NOMO-1 (cell line): ENCODE data around the gene RNF150.

Source experiments
- DNase-seq, 2 experiments: peaks; one replicate each; lab custom pipeline; 2025; ENCODE audit not compliant: unreplicated experiment in 2 of 2; lab: John Stamatoyannopoulos, UW

Gene RNF150

DNA sequence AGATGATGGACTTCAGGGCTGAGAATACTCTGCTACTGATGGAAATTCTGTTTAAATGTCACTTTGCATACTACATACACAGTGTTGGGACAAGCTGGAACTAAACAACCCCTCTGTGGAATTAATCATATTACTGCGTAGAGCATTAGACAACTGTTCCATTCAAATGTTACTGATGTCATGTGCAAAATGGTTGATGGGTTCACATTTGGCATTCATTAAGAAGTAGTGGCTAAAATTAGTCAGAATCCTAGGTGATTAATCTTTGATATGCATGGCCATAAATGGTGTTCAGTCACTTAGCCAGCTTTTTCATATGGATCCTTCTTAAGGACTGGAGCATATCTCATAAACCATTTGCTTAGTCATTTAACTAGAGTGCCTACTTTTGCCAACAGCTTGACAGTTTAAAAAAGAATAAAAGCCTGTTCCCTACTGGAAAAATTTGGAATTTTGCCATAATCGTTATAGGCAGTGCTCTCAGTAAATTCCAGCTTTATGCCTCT is 105.2 kb downstream of the RNF150 start:
- DNase-seq: no peak

GRCh38 chr4:141027421-141027820 is 105.8 kb downstream of the RNF150 start:
- no peak for DNase-seq

- no peak for DNase-seq
These were observed 106.4 kb downstream of the RNF150 start for GRCh38 chr4:141026900-141027299.

- DNase-seq: no peak
These were observed 110.2 kb downstream of the RNF150 start for GRCh38 chr4:141023051-141023450.

- no peak for DNase-seq
These were observed 111.1 kb downstream of the RNF150 start for GRCh38 chr4:141022111-141022695.

DNA sequence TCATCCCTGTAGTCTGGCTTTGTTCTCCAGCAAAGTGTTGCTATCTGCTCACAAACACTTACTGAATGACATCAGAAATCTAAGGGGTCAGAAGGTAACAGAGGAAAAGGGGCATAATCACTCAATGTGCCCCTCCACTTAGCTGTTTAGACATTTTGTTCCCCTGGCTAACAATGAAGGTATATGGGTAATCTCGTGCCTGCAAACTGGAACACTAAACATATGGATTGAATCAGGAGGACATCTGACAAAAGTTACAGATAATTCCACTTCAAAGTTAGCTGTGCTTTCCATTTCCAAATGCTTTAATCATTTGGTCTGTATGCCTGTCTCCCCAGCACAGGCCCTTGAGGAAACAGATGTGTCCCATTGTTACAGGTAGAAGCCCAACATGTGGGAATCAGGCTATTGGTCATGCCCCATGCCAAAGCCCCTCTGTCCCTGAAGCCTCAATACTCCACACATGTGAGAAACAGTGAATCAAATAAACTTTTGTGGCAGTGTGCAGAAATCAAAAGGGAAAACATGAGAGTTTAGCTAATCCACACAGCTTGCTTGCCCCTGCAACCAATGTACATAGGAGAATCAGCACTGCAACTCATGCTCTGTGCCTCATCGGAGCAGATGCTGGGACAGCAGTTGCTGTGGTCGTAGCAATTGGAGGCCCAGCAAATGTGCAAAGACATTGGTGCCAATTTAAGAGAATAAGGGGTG is 111.7 kb downstream of the RNF150 start:
- DNase-seq: no peak

- DNase-seq: no peak
These were observed 112.4 kb downstream of the RNF150 start for GRCh38 chr4:141020801-141021261.

DNA sequence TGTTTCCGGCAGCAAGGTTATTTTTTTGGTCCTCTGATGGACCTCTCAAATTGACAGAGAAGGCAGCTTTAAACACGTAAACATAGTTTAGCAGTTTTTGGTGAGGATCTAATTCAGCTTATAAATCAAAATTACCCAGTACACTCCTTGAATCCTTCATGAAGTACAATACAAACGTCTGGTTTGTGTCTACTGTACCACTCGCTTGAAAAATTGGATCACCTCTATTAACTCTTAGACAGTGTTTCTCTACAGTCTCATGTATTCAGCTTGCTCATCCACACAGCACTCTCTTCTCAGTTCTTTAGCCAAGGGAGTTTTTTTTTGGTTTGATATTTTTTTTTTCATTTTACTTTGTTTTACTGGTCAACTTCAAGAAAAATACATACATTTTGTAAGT is 113.5 kb downstream of the RNF150 start:
- no peak for DNase-seq

GRCh38 chr4:141016117-141016798 is 117.0 kb downstream of the RNF150 start:
- DNase-seq: no peak

- no peak for DNase-seq
These were observed 119.4 kb downstream of the RNF150 start for GRCh38 chr4:141013899-141014298.

DNA sequence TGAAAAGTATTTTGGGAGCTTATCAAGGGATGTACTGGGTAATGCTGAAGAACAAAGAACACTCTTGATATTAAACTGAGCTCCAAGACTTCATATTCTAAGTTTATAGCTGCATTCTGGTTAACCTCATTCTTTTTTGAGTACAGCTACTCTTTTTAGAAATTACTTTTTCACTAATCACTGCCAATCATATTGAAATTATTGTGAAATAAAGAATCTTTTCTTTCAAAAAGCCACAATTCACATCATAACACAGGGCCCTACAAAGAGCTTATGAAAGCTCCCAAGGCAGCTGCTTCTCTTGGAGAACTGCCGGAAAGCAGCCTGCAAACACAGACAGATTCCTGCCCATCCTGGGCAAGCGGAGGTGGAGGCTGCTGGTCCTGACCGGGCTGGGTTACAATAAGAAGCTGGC is 121.4 kb downstream of the RNF150 start:
- no peak for DNase-seq

DNA sequence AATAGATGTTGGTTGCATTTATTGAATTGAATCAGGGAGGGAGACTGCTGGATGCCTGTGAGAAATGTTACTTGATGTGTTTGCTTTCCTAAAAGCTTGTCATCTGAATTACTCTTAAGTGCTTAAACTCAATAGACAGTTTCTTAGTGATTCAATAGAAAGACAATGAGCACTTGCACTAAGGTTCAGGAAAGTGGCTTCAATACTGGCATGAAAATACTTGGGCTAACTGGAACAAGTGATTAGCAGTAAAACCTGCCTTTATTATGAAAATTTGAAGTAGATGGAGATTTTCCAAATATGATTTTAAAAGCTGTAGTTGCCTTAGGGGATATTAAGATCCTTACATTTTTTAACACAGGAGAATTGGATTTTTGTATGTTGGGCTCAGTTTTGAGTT is 123.3 kb downstream of the RNF150 start:
- DNase-seq: no peak

DNA sequence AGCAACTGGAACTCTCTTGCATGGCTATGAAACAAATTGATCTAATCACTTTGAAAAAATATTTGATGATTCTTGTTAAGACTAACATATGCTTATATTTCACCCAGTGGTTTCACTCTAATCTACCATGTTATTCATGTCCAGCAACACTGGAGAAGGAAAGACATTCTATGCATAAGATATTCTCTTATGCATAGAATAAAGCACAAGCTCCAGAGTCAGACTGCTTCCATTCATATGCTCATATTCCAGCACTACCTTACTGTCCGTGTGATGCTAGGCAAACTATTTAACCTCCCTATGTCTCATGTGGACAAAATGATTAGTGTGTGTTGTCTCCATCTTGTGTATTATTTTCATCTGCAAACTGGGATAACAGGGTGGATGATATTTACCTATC is 124.1 kb downstream of the RNF150 start:
- DNase-seq: no peak

- no peak for DNase-seq
These were observed 126.9 kb downstream of the RNF150 start for GRCh38 chr4:141006242-141006802.

DNA sequence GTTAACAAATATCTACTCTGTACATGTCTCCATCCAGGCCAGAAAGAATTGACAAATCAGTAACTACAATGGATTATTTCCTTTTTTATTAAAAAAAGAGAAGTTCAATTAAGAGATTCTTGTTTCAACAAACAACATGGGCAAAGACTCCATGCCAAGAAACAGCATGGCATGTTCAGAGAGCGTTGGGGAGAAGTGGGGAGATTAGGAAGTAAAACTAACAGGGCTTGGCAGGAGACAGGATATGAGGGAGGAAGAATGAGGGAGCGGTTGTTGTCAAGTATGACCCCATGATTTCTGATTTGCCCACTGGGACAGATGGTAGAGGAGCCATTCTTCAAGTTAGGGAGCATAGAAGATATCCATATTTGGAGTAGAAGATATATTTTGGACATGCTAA is 128.4 kb downstream of the RNF150 start:
- DNase-seq: no peak

- no peak for DNase-seq
These were observed 130.1 kb downstream of the RNF150 start for GRCh38 chr4:141003193-141003592.

DNA sequence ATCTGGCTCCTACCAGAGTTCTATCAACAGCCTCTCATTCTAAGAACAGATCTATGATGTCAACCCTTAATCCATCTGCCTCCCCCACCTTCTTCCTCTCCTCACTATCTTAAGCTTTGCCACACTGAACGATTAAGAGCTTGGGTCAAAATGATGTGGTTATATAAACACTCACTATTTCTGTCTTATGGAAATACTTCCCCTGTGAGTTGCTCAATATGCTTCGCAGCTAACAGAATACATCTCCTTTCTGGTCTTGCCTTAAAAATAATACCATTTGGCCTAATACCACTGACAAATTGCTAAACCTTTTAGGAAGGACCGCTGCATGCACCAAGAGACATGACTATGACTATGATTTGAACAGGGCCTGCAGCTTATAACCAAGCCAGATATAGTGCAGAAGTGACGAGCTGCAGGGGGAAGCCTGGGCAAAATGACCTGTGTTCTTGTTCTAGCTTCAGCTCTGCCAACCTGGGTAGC is 130.9 kb downstream of the RNF150 start:
- DNase-seq: no peak

- no peak for DNase-seq
These were observed 136.5 kb downstream of the RNF150 start for GRCh38 chr4:140996766-140997165.

DNA sequence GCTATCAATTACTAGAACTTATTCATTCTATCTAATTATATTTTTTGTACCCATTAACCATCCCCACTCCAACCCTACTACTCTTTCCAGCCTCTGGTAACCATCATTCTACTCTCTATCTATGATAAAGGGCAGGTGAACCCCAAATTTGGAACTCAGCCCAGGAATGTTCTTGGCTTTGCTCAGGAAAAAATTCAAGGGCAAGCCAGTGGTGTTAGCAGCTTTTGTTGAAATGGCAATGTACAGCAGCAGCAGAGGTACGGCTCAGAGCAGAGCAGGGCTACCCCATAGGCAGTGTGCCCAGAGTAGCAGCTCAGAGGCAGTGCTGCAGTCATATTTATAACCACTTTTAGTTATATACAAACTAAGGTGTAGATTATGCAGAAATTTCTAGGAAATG is 138.2 kb downstream of the RNF150 start:
- no peak for DNase-seq

GRCh38 chr4:140994015-140994414 is 139.3 kb downstream of the RNF150 start:
- DNase-seq: no peak

DNA sequence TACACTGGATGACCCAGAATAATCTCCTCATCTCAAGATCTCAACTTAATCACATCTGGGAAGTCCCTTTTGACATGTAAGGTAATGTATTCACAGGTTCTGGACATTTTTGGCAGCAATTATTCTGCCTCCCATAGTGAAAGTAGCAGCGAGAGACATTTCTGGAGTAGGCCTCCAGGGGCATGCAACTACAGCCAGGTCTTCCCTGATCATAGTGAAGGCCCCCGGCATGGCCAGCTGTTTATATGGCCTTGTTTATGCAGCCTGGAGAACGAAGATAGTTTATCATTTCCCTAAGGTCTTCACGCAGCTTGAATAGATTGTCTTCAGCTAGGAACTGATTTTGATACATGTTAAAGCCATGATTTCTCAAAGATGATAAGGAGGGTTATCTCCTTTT is 139.9 kb downstream of the RNF150 start:
- DNase-seq: no peak
